Epithelial cell of esophagus (primary cell): ENCODE measurements around the gene DHRS7C.

ENCODE experiments used
- DNase-seq: peaks from one replicate; pipeline ENCODE4 v3.0.0; 2010; ENCODE audit warnings: low read depth
- H3K4me3 ChIP-seq: 2 replicates; pipeline ENCODE4 v1.5.1; 2011; ENCODE audit warnings: mild to moderate bottlenecking, low read length, control low read depth
- TF ChIP-seq, protein P1 (sequence below): IDR thresholded peaks from 2 replicates; pipeline ENCODE4 v1.5.1; 2011; ENCODE audit warnings: low read depth, mild to moderate bottlenecking, low read length, control low read depth, inconsistent platforms; ENCODE audit not compliant: insufficient read depth; ENCODE audit errors: missing control alignments

Gene DHRS7C, protein sequence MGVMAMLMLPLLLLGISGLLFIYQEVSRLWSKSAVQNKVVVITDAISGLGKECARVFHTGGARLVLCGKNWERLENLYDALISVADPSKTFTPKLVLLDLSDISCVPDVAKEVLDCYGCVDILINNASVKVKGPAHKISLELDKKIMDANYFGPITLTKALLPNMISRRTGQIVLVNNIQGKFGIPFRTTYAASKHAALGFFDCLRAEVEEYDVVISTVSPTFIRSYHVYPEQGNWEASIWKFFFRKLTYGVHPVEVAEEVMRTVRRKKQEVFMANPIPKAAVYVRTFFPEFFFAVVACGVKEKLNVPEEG

DNA sequence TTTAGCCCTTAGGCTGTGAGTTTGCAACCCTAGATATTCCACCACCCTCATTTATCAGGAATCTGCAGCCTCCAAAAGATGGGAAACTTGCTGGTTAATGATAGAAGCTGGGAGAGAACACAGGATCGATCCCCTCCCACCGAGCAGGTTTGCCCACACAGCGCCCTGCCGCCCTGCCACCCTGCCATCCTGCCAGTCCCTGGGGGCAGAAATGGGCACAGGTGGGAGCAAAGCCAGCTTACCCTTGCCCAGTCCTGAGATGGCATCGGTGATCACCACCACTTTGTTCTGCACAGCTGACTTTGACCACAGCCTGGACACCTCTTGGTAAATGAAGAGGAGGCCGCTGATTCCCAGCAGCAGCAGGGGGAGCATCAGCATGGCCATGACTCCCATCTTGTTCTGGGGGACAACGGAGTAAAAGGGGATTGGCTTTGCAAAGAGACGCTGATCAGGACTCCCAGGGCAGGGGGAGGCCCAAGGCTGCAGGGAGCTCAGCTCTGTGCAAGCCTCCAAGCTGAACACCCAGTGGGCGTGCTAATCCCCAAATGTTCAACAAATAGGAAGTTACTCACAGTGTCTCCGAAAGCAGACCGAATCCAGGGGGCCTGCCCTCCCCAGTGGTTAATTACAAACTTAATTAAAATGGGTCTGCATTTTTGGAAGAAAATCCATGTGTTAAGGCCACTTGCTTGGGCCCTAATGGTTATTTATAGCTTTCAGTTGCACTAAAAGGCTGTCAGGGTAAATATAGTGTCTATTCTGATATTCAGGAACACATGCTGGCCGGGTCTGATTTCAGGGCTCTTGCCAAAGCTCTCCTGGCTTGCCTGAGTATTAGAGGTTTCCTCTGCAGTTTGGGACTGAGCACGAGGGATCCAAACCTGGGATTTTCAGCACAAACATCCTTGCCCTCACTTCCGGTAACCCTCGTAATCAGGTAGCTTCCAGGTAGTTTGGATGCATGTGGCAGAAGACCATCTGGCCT lies at the start of gene DHRS7C:
TSS of gene DHRS7C (minus strand) at position 704 of the 988 bp plus-strand sequence. CDS start at position 396, 308 bp downstream.
- no peak within 1 kb of the TSS for H3K4me3 ChIP-seq
- no peak for DNase-seq
- TF ChIP-seq, protein P1, sequence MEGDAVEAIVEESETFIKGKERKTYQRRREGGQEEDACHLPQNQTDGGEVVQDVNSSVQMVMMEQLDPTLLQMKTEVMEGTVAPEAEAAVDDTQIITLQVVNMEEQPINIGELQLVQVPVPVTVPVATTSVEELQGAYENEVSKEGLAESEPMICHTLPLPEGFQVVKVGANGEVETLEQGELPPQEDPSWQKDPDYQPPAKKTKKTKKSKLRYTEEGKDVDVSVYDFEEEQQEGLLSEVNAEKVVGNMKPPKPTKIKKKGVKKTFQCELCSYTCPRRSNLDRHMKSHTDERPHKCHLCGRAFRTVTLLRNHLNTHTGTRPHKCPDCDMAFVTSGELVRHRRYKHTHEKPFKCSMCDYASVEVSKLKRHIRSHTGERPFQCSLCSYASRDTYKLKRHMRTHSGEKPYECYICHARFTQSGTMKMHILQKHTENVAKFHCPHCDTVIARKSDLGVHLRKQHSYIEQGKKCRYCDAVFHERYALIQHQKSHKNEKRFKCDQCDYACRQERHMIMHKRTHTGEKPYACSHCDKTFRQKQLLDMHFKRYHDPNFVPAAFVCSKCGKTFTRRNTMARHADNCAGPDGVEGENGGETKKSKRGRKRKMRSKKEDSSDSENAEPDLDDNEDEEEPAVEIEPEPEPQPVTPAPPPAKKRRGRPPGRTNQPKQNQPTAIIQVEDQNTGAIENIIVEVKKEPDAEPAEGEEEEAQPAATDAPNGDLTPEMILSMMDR: no peak

DNA sequence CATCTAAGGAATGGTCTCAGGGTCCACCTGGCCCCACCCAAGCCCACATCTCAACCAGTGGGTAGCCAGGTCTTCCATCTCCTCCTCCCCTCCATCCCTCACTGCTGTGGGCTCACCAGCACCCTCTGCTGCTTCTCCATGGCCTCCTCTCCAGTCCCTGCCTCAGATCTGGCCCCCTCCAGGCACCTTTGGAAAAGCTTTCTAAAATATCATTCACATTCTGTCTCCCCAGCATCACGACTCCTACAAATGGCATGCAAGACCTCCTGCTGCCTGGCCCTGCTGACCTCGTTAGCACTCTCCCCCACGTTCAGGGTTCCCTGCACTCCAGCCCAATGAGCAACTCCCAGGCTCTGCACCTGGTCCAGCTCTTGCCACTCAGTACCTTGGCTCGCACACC lies 48.0 kb upstream of the DHRS7C start:
- TF ChIP-seq, protein P1: no peak
- no peak overlapping the region for H3K4me3 ChIP-seq
- DNase-seq: no peak

DNA sequence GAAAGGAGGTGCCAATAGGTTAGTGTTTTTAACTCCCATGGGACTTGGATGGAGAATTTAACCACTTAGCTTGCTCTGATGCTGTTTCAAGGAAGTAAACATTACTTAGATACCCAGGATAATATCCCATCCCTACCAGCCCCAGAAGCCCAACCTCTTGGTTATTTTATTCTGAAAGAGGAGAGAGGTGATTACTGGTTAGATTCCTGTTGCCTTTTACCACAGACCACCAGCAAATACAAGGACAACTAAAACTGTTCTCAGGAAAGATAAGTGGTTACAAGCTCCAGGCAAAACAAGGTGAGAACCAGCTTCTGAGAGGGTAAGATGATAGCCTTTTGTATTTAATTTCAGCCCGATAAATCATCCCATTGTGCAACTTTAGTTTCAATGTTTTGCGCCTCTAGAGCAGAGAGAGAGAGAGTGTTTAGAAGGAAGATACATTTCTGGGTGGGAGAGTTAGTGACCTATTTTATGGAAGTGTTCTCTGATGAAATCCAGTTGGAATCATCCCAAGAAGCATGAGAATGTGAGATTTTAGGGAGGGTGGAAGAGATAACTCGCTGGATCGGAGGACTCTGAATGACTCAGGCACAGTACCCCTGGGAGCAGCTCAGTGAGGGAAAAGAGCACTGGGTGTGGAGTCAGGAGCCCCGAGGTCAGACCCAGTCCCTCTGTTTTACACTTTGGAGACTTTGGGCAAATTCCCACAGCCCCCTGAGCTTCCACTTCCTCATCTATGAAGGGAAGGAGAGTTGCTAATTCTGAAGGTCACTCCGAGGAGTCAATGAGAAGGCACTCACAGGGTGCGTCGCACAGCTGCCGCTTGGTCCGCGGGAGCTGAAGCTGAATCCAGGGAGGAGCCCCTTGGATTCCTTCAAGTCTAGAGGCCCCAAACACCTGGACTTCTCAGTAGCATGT lies 46.4 kb upstream of the DHRS7C start:
- peak; percentile 41 for DNase-seq
- TF ChIP-seq, protein P1: no peak
- H3K4me3 ChIP-seq: no peak overlapping the region

DNA sequence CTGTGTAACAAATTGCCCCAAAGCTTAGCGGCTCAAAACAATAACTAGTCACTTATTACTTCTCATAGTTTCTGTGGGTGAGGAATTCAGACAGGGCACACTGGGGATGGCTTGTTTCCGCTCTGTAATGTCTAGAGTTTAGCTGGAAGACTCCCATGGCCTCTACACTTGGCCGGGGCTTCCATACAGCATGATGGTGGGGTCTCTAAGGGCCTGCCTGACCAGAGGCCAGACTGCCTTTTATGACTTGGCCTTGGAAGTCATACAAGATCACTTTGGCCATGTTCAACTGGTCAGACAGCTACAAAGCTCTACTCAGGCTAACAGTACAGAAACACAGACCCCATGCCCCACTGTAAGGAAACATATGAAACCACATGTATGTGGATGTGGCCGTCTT lies 42.5 kb upstream of the DHRS7C start:
- no peak for DNase-seq
- TF ChIP-seq, protein P1: no peak
- H3K4me3 ChIP-seq: no peak overlapping the region

DNA sequence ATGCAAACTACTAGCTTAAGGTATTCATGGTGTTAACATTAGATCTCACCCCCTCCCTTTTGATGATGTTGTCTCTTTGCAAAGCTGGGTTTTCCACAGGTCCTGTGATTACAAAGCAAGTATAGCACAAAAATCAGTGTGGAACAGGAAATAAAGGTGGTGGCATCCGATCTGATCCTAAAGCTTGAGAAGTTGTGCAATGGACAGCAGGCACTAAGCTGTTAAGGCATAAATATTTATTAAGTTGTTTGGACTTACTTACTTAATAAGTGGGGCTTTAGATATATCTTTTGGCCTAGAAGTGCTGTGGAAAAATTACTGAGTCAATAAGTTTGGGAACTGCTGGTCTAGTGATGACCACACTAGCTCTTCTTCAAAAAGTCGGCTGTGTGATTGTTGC lies 39.3 kb upstream of the DHRS7C start:
- H3K4me3 ChIP-seq: no peak overlapping the region
- TF ChIP-seq, protein P1: no peak
- no peak for DNase-seq

DNA sequence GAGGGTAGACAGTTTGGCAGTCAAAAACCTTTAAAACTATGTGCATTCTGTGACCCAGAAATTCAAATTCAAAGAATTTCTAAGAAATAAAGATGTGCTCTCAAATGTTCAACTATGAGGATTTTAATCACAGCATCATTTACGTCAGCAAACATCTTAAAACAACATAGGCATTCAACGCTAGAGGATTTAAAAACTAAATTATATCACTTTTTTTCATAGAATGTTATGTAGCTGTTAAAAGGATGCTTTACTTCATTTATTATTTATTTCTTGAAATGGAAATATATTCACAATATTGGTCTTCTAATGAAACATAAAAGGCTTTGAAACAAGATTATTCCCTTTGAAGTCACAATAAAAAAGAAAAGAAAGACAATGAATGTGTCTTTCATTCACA lies 38.0 kb upstream of the DHRS7C start:
- no peak for DNase-seq
- no peak overlapping the region for H3K4me3 ChIP-seq
- TF ChIP-seq, protein P1: no peak
